C4-2B (cell line): ENCODE data around the gene CCDC13.

ENCODE experiments used
- ZFX ChIP-seq: fragments of 450-650 bp; IDR thresholded peaks from 2 replicates; pipeline ENCODE4 v1.6.1; 2017
- TF ChIP-seq, protein P1 (sequence below): fragments of 450-650 bp; conservative IDR thresholded peaks from 2 replicates; pipeline ENCODE4 v1.5.1; 2017; ENCODE audit warnings: mild to moderate bottlenecking

GRCh38 chr3:42750834-42751233, 22.2 kb downstream of the CCDC13 start:
- TF ChIP-seq, protein P1, sequence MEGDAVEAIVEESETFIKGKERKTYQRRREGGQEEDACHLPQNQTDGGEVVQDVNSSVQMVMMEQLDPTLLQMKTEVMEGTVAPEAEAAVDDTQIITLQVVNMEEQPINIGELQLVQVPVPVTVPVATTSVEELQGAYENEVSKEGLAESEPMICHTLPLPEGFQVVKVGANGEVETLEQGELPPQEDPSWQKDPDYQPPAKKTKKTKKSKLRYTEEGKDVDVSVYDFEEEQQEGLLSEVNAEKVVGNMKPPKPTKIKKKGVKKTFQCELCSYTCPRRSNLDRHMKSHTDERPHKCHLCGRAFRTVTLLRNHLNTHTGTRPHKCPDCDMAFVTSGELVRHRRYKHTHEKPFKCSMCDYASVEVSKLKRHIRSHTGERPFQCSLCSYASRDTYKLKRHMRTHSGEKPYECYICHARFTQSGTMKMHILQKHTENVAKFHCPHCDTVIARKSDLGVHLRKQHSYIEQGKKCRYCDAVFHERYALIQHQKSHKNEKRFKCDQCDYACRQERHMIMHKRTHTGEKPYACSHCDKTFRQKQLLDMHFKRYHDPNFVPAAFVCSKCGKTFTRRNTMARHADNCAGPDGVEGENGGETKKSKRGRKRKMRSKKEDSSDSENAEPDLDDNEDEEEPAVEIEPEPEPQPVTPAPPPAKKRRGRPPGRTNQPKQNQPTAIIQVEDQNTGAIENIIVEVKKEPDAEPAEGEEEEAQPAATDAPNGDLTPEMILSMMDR: no peak
- TF ChIP-seq ZFX: no peak
